ENCODE measurements around the gene KATNA1. TPM values are rescaled to one million over a fixed set of nuclear protein-coding genes. Genes with fewer than 3 reads are reported as not detected.

KATNA1 gene
- total RNA-seq, 2 donors from 2014 or later = 11.5 to 16.3 TPM

GRCh38 chr6:149627672-149628071 lies 20.8 kb downstream of the KATNA1 start:
- no peak for DNase-seq (ENCODE audit: low spot score)
- intact Hi-C loops (cut with DNase I) = no loop called here

GRCh38 chr6:149615805-149616204 lies 32.7 kb downstream of the KATNA1 start:
- intact Hi-C loops (cut with DNase I) = no loop called here
- no peak for DNase-seq (ENCODE audit: low spot score)

GRCh38 chr6:149614337-149614736 lies 34.2 kb downstream of the KATNA1 start:
- DNase-seq (ENCODE audit: low spot score) = no peak
- intact Hi-C loops (cut with DNase I) = no loop called here

- intact Hi-C loops (cut with DNase I) = no loop called here
- no peak for DNase-seq (ENCODE audit: low spot score)
Measured at GRCh38 chr6:149608381-149608982, 40.0 kb downstream of the KATNA1 start.

DNA sequence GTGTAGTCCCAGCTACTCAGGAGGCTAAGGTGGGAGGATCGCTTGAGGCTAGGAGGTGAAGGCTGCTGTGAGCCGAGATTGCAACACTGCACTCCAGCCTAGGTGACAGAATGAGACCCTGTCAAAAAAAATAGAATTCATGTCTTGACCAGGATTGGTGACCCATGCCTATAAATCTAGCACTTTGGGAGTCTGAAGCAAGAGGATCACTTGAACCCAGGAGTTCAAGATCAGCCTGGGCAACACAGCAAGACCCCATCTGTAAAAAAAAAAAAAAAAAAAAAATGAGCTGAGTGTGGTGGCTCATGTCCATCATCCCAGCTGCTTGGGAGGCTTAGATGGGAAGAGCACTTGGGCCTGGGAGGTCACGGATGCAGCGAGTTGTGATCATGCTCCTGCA lies 48.0 kb downstream of the KATNA1 start:
- no peak for DNase-seq (ENCODE audit: low spot score)
- intact Hi-C loops (cut with DNase I) = no loop called here

DNA sequence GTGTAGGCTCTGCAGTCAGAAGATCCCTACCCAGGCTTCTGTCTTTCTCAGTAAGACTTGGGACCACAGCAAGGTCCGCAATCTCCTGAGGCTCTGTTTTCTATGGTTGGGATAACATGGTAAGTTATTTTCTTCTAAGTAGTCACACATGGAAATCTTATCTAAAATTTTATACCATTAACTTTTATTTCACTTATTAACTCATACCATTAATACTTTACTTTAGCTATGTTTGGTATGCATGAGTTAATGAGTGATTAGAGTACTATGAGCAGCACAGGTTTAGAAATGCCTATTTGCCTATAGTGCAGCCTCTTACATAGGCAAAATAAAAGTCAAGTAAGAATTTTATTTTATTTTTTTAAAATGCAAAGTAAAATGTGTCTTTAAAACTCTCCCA lies 55.1 kb downstream of the KATNA1 start:
- intact Hi-C loops (cut with DNase I) = no loop called here
- DNase-seq (ENCODE audit: low spot score) = no peak

GRCh38 chr6:149592983-149593382 lies 55.5 kb downstream of the KATNA1 start:
- intact Hi-C loops (cut with DNase I) = no loop called here
- DNase-seq (ENCODE audit: low spot score) = no peak

GRCh38 chr6:149586149-149586548 lies 62.4 kb downstream of the KATNA1 start:
- intact Hi-C loops (cut with DNase I) = no loop called here
- no peak for DNase-seq (ENCODE audit: low spot score)

GRCh38 chr6:149581349-149581748 lies 67.2 kb downstream of the KATNA1 start:
- intact Hi-C loops (cut with DNase I) = no loop called here
- no peak for DNase-seq (ENCODE audit: low spot score)

DNA sequence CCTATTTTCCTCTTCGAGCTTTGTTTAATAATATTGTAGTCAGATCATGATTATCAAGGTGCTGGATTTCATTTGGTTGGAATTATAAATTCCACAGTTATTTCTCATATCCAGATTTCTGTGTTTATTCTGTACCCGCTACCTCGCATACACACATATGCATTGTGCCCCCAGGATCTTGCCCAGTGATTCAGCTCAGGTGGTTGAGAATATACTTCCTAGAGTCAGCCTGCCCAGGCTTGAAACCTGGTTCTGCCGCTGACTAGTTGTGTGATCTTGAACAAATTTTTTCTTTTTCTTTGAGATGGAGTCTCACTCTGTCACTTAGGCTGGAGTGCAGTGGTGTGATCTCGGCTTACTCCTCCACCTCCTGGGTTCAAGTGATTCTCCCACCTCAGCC lies 67.6 kb downstream of the KATNA1 start:
- intact Hi-C loops (cut with DNase I) = no loop called here
- no peak for DNase-seq (ENCODE audit: low spot score)

GRCh38 chr6:149567945-149568585 lies 80.4 kb downstream of the KATNA1 start:
- intact Hi-C loops (cut with DNase I) = no loop called here
- DNase-seq (ENCODE audit: low spot score) = no peak

- intact Hi-C loops (cut with DNase I) = no loop called here
- no peak for DNase-seq (ENCODE audit: low spot score)
Measured at GRCh38 chr6:149567194-149567586, 81.3 kb downstream of the KATNA1 start.

DNA sequence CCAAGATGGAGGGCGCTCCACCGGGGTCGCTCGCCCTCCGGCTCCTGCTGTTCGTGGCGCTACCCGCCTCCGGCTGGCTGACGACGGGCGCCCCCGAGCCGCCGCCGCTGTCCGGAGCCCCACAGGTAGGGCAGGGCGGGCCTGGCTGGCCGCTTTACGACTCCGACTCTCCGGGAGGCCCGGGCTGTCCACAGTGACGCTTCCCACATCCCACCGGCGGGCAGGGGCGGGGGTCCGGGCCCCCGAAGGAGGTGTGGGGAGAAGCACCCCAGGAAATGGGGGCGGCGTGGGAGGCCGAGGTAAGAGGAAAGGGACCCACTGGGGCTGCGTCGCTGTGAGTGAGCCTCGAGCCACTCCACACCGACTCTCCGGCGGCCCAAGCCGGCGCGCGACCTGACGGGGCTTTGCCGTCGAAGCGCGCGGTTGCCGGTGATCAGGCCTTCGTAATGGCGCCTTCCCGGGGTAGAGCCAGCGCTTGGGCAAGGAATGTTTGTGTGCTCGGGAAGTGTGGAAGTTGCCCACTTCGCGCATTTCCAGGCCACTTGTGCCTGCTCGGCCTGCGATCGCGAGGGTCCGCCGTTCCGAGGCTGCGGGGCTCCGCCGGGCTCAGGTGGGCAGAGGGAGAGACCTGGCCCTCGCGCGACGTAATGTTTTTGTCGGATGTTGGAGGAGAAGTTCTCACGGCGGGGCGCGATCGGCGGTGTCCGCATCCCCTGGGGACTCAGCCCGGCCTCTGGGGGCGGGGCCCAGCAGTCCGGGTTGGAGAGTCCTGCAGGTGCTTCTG lies 81.9 kb downstream of the KATNA1 start:
- intact Hi-C loops (cut with DNase I) = no loop called here
- DNase-seq (ENCODE audit: low spot score) = peak; percentile 86

DNA sequence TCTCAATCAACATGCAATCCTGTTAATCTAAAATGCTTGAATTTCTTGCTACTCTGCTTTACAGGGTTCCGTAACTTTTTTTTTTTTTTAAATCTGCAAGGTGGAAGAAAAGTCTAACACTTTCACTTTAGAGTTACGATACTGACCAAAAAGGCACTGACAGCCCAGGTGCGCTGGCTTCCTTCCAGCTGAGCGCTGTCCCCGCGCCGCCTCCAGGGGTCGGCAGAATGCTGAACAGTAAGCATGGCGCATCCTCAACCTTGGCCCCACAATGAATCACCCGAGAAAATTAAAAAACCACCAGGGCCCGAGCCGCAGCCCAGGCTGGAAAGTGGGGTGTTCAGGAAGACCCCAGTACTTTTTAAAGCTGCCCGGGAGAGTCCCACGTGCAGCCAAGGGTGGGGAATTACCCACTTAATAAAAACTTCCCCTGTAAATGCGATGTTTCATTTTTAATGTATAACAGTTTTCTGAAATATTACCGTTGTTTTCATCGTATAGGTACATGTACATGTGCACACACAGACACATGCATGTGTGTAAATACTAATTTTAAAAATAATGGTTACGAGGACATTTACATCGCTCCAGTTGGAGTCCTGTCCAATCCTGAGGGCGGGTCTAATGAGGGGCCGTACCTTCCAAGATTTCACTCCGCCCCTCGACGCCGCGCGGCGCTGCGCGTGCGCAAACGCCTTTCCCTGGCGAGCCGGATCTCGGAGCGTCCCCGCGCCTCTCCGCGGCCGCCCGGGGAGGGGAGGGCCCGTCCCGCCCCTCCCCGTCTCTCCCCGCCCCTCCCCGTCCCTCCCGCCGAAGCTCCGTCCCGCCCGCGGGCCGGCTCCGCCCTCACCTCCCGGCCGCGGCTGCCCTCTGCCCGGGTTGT lies 82.7 kb downstream of the KATNA1 start, which contains the start of gene GINM1:
Gene GINM1 (plus strand): TSS at position 849 of the 883 bp plus-strand sequence. CDS start 40 bp downstream, outside the sequence.
- intact Hi-C loops (cut with DNase I) = no loop called here
- DNase-seq (ENCODE audit: low spot score) = peak; percentile 98

DNA sequence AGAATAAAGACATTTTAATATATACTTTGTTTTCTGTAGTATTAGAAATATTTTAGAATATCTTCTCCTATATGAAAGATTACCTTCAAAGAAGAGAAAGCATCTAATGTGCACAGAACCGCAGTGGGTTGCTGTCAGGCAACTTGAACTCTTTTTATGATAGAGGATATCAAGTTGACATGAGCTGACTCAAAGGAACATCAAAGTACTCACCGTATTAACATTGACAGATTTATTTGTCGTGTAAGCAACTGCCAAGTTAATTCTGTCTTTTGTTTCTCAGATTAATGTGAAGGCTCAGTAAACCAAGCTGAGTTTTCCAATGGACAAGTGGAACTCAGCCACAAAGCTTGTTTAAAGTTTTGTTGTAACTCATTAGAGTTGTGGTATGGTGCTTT lies 84.6 kb downstream of the KATNA1 start:
- intact Hi-C loops (cut with DNase I) = no loop called here

DNA sequence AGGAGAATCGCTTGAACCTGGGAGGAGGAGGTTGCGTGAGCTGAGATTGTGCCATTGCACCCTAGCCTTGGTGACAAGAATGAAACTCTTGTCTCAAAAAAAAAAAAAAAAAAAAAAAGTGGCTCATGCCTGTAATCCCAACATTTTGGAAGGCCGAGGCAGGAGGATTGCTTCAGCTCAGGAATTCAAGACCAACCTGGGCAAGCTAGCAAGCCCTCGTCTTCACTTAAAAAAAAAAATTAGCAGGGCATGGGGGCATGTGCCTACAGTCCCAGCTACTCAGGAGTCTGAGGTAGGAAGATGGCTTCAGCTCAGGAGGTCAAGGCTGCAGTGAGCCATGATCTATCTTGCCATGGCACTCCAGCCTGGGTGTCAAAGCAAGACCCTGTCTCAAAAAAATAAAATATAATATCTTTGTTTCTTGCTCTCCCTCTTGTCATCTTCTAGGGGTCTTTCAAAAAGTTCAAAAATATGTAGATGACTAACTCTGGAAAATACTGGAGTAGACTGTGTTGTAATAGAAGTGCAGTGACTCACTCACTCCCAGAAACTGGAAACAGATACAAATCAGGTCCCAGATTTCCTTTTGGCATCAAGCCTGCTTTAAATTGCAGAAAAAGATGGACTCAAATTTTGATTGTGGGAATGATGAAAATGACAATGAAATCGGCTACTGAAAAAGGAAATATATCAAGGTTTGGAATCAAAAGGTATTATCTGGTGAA lies 85.1 kb downstream of the KATNA1 start:
- no peak for DNase-seq (ENCODE audit: low spot score)
- intact Hi-C loops (cut with DNase I) = no loop called here

More for the DNA sequence above, 84.6 kb downstream of the KATNA1 start:
- DNase-seq (ENCODE audit: low spot score) = no peak

DNA sequence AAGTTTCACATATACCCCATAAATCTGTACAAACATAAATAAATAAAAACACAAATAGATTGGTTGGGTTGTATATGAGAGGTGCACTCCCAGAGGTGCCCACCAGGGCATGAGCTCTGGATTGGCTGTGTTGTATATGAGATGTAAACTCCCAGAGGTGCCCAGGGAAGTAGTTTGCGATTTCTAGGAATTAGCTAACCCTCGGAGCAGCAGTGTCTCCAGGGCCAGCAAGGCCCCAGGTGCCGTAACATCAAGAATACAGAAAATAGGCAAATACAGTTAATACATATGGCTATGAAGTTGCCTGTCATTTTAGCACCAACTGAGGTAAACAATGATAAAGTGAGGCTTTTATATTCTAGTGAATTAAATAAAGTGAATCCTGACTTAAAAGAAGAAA lies 87.8 kb downstream of the KATNA1 start:
- intact Hi-C loops (cut with DNase I) = no loop called here
- DNase-seq (ENCODE audit: low spot score) = no peak

GRCh38 chr6:149559389-149559788 lies 89.1 kb downstream of the KATNA1 start:
- intact Hi-C loops (cut with DNase I) = no loop called here
- no peak for DNase-seq (ENCODE audit: low spot score)

GRCh38 chr6:149558029-149558428 lies 90.5 kb downstream of the KATNA1 start:
- intact Hi-C loops (cut with DNase I) = no loop called here
- no peak for DNase-seq (ENCODE audit: low spot score)

Data from posterior vena cava (tissue), 2 donors.